ENCODE results near the gene SMARCD1.

SMARCD1 gene

DNA sequence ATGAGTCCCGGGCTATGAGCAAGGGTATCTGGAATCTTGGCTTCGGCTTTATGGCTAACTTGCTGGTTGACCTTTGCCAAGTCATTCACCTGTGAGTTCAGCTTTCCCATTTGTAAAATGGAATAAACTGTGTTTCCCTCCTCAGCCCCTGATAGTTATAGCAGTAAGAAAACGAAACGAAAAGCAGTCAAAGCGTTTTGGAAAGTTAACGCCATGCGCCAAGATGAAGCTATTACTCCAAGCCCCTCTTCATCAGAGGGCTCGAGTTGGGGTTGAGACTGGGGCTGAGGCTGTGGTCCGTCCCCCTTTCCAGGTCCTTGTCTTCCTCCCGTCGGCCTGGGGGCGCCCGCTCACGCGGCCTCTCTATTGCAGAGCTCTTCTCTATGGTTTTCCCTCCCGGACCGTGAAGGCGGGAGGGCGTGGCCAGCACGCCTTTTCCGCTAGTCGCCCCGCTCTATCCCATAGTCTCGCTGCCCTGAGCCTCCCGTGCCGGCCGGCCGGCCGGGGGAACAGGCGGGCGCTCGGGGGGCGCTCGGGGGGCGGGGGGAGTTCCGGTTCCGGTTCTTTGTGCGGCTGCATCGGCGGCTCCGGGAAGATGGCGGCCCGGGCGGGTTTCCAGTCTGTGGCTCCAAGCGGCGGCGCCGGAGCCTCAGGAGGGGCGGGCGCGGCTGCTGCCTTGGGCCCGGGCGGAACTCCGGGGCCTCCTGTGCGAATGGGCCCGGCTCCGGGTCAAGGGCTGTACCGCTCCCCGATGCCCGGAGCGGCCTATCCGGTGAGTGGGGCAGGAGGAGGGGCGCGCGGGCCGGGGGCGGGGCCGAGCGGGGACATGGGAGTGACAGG lies at the start of gene SMARCD1:
TSS of gene SMARCD1 (plus strand) at position 568 of the 840 bp plus-strand sequence. CDS start at position 596, 28 bp downstream.
- peak; percentile 96 for DNase-seq (ENCODE audit: insufficient read length, low spot score)
- FAIRE-seq, result peak; percentile 90

DNA sequence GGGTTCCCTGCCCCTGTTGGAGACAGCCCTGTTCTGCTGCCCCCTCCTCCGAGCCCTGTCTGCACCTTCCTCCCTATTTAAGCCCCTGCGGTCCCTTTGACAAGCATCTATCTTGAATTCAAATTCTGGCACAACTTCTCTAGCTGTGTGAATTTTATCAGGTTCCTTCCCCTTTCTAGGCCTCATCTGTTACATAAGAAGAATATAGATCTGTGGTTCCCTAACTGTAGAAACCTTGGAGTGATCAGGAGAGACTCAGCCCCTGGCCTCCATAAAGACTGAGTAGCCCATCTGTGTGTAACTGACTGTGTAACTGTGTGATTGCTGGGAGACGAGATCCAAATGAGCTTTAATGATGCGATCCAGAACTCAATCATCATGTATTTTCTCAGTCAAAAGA lies 46.8 kb upstream of the SMARCD1 start:
- no peak for FAIRE-seq
- DNase-seq (ENCODE audit: insufficient read length, low spot score), result no peak

DNA sequence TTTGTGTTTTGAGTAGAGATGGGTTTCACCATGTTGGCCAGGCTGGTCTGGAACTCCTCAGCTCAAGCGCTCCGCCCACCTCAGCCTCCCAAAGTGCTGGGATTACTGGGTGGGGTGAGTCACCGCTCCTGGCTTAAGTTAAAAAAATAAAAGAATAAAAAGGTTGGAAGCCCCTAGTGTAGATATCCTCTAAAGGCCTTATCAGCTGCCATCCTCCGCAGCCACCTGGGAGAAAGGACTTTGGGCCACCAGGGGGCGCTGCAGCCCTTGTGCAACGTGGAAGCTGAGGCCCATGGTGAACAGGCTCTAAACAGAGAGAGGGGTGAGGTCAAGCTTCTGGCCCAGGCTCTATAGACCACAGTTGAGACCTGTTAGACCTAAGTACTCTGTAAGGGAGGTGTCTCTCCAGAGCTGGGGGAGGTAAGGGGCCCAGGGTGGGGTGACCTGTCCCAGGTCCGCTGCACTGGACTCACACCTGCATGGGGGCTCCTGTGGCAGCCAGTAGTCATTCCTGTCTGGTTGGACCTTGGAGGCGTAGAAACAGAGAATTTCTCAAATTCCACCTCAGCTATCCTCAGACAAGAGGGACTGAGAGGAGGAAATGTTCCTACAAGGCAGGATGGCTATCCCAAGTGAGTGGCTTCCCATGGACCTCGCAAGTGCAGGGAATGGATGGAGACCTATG lies 45.8 kb upstream of the SMARCD1 start:
- DNase-seq (ENCODE audit: insufficient read length, low spot score) (peak; percentile 77), FAIRE-seq (peak; percentile 60)

DNA sequence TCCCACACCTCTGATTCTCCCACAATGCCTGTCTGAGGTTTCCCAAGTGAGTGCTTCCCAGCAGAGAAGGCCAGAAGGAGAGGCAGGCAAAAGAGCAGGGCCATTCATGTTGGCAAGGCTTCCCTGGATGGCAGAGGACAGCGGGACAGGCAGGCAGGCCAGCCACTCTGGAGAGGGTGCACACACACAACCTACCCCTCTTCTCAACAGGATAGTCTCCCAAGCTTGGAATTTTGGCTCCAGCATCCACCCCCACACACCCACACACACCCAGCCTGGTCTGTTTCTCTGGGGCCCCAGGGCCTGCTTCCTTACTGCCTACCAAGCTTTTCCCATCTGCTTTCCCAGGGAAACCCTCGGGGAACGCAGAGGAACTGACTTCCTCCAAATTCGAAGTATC lies 44.5 kb upstream of the SMARCD1 start:
- DNase-seq (ENCODE audit: insufficient read length, low spot score) (no peak), FAIRE-seq (no peak)

DNA sequence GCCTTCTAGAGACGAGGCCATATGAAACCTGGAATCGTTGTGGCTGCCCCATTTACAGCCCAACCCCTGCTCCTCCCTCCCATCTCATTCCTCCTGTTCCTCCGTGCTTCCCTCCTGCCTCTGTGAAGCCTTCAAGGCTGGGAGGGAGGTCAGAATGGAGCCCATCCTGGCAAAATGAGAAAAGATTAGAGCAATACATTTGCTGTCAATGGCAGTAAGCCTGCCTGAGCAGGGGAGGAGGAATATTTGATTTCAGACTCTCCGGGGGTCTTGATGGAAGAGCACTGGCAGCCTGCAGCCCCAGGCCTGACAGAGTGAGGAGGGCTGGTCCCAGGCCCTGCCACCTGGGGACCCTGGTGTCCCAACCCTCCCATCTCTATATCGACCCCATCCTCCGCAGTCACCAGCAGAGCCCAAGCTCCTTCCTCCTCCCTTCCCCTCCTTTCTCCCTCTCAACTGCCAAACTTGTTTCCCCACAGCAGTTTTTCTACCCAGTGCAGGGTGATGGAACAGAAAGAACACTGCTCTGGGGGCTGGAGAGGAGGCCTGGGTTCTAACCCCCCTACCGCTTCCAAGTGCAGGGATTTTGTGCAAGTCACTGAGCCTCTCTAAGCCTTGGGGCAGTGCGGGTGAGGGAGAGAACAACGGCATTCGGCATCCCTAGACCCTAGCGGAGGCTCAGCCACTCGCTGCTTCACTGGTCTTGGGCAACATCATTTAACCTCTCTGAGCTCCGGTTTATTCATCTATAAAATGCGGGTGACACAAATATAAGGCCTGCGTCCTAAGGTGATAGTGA lies 43.9 kb upstream of the SMARCD1 start:
- DNase-seq (ENCODE audit: insufficient read length, low spot score) (no peak), FAIRE-seq (no peak)

DNA sequence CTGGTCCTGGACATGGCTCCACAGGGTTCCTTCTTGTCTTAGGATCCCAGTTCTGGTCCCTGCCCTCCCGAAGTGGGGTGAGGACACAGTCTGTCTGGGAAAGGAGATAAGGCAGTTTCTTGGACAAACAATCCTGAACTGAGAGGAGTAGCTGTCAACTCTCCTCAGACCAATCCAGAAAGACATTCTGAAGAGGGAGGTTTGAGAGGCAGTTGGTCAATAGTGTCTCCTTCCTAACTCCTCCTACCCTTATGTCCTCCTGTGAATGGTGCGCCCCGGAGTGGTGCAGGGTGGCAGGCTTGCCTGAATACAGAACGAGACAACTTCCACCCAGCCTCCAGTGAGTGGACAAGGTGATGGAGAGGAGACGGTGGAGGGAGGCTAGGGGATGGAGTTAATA lies 43.2 kb upstream of the SMARCD1 start:
- DNase-seq (ENCODE audit: insufficient read length, low spot score), result no peak
- FAIRE-seq, result no peak

DNA sequence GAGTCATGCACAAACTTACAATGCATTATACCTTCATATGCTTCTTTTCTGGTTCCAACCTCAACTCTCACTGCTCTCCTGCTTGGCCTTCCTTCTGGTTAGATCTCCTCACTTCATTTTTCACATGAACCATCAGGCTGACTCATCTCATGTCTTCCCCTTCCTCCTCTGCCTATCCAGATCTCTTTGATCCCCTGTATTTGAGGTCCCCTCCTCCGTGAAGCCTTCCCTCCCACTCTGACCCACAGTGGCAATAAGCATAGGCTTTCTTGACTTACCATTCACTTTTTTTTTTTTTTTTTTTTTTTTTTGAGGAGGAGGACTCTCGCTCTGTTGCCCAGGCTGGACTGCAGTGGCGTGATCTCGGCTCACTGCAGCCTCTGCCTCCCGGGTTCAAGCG lies 42.4 kb upstream of the SMARCD1 start:
- FAIRE-seq, result no peak
- no peak for DNase-seq (ENCODE audit: insufficient read length, low spot score)

DNA sequence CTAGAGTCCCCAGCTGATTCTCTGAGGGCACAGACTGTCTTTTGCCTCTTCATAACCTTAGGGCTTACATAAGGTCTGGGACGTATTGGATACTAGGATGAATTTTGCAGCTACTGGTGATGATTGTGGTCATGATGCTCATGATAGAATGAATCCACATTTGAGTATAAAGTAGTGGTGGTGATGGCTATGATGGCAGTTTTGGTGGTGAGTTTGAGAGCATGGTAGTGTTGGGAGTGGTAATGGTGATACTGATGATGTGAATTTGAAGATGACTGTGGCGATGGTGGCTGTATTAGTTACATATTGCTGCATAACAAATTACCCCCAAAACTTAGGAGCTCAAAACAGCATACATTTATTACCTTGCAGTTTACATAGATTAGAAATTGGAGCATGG lies 41.8 kb upstream of the SMARCD1 start:
- FAIRE-seq (no peak), DNase-seq (ENCODE audit: insufficient read length, low spot score) (no peak)

DNA sequence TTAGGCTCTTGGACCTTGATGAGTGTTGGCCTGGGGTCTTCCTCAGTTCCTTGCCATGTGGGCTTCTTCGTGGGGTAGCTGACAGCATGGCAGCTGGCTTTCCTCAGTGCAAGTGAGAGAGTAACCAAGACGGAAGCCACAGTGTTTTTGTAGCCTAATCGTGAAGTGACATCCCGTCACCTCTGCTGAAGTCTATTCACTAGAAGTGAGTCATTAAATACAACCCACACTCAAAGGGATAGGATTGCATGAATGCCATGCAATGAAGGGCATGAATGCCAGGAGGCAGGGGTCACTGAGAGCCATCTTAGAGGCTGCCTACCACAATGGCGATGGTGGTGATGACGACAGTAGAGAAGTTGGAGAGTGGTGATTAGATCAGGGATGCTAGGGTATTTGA lies 41.3 kb upstream of the SMARCD1 start:
- FAIRE-seq (no peak), DNase-seq (ENCODE audit: insufficient read length, low spot score) (no peak)

DNA sequence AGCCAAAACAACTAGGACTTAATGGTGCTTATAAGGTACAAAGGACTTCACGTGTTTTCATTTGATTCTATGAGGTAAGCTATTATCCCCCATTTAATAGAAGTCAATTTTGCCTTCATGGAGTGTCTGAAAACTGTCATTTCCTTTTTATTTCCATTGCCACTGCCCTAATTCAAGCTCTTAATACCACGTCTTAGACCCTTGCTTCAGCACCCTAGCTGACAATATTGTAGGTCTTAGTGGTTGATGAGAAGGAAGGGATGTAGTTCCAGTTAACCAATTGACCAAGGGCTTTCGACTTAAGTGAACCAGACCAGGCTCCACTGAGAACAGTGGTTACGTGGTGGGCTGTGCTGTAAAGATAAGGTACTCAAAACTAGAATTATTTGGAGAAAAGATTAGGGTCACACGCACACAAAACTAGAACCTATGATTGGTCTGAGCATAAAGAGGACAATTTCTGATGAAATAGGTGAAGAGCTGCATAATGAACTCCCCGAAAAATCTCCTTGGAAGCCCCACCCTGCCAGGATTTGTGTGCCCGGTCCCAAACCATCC lies 37.4 kb upstream of the SMARCD1 start:
- FAIRE-seq (no peak), DNase-seq (ENCODE audit: insufficient read length, low spot score) (no peak)

DNA sequence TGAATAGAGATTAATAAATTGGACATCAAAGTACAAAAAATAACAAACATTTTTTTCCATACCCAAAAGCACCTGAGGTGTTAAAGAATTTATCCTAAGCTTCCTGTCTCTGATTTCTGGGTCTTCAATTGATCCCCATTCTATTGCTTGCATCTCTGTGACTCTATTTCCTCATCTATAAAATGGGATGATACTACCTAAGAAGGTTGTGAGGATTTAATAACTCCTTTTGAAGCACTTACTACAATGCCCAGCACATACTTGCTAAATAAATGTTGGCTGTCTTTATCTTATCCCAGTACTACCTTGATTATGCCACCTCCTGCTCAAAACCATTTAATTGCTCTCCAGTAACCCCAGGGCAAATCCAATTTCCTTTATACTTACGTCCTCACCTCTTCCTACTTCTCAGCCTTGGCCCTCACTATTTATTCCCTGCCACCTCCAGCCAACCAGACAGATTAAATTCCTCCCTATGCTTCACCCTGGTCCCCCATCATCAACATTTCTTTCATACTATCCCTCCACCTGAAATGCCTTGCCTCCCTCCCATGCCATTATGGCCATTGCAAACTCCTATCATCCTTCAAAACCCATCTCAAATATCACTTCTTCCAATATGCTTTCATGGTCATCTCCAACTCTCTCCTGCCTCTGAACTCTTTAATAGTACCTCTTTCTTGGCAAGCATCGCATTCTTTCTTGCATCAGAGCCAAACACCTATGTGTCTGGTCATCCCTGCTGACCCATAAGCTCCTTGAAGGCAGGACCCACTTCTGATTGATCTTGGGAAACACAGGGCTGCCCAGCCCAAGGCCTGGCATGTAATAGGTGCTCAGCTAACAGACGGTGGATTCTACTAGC lies 35.7 kb upstream of the SMARCD1 start:
- no peak for FAIRE-seq
- no peak for DNase-seq (ENCODE audit: insufficient read length, low spot score)

DNA sequence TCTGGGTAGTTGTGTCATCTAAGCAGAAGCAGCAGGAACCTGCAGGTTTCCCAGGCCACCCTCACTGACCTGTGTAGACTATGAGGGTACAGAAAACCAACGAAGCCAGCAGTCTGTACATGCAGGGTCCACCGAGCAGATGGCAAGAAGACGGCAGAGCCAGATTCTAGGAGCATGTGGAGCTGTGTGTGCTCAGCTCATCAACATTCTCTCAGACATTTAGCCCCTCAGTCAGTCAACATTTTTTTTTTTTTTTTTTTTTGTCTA lies 35.1 kb upstream of the SMARCD1 start:
- DNase-seq (ENCODE audit: insufficient read length, low spot score) (no peak), FAIRE-seq (no peak)

DNA sequence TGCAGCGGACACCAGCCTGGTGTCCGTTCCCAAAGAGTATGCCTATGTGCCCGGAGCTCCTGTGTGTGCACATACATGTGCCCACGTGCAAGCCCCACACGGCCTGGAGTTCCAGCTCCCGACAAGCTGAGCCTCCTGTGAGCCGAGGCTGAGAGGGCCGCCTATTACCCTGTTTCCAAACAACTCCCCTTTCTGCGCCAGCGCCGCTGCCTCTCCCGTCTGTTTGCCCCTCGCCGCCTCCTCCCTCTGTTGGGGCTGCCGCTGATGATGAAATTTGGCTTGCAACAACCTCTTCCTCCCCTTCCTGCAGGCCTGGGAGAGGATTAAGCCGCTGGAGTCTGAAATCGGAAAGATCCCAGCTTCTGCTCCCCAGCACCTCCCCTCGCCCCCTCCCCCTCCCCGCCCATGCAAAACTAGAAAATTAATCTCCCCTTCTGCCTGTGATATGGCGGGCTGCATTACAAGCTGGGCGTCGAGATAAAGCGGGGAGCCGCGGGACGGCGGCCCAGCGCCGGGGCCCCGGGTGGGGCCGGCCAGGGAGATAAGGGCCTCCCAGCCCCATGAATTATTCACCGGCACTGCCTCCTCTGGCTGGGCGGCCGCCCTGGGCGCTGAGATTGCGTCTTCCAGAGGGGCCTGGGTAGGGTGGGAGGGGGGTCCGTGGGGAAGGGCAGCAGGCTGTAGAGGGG lies 34.6 kb upstream of the SMARCD1 start:
- FAIRE-seq, result no peak

DNA sequence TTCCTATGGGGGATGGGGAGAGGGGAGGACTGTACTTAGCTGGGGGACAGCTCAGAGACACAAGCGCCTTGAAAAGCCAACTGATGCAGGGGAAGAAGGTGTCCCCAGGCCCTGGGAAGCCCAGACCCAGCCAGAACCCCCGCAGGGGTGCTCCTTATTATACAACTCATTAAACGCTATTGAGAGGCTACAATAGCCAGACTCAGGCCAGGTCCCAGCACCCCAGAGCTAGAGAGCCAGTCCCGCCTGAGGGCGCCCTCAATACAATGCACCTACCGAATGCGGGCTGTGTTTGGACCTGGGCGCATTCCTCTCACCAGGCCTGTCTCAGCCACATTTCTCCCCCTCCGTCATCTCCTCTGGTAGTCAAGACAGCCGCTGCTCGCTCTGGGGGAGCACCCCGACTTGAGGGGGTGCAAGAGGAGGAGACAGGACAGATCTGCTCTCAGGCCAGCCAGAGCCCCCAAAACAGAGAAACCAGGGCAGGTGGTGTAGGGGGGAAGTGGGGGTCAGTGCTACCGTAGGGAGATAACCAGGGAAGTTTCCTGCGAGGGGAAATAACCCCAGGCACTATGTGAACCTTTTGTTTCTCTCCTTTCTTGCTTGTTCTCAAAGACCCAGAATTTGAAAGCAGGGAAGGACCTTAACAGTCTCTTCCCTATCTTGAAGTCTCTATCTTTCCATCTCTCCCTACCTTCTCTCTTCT lies 33.9 kb upstream of the SMARCD1 start:
- FAIRE-seq (no peak), DNase-seq (ENCODE audit: insufficient read length, low spot score) (no peak)

More for the DNA sequence above, 34.6 kb upstream of the SMARCD1 start:
- DNase-seq (ENCODE audit: insufficient read length, low spot score), result no peak

DNA sequence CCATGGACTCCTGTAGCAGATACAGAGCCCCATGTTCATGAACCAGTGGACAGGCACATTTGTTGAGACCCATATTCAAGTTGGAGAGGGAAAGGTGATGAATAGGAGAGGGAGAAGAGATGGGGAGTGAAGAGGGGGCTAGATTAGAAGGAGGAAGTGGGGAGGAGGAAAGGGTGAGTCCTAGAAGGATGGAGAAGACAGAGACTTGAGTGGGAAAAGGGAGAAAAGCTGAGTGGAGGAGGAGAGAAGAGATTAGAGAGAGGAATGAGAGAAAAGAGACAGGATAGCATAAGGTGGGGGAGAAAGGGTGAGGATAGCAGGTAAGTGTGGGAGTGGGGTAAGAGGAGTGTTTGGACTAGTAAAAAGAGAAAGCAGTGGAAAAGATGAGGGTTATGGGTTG lies 32.6 kb upstream of the SMARCD1 start:
- no peak for FAIRE-seq
- DNase-seq (ENCODE audit: insufficient read length, low spot score), result no peak

DNA sequence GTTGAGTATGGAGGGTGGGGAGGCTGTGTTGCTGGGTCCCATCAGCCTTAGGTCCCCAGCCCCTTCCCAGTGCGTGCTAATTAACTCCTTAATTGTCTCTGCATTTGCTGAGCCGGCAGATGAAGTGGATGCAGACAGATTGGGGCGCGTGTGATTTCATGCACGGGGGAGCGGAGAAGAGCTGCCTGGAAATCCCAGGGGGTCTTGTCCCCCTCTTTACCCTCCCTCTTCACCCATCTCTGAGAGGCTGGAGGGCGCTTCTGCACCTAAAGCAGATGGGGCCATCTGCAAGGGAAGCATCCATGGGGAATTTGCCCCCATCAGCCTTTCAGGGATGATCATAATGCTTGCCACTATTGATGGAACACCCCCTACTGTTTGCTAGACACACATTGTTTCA lies 32.2 kb upstream of the SMARCD1 start:
- FAIRE-seq (no peak), DNase-seq (ENCODE audit: insufficient read length, low spot score) (no peak)

DNA sequence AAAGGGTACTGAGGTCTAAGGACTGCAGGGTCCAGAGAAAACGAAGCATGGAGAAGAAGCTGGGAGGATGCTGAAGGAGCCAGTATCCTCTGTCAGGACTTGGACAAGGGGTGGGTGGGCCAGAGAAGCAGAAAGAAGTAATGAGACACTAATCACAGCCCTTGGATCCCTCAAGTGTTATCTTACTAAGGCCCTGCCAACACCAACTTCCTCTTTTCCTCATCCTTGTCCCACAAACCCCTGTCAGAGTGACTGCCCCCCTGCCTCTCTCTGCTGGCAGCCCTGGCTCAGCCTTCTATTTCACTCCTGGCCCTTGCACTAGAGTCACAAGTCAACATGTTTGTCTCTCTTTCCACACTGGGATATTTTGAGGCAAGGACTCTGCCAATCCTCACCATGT lies 31.6 kb upstream of the SMARCD1 start:
- no peak for DNase-seq (ENCODE audit: insufficient read length, low spot score)
- no peak for FAIRE-seq

DNA sequence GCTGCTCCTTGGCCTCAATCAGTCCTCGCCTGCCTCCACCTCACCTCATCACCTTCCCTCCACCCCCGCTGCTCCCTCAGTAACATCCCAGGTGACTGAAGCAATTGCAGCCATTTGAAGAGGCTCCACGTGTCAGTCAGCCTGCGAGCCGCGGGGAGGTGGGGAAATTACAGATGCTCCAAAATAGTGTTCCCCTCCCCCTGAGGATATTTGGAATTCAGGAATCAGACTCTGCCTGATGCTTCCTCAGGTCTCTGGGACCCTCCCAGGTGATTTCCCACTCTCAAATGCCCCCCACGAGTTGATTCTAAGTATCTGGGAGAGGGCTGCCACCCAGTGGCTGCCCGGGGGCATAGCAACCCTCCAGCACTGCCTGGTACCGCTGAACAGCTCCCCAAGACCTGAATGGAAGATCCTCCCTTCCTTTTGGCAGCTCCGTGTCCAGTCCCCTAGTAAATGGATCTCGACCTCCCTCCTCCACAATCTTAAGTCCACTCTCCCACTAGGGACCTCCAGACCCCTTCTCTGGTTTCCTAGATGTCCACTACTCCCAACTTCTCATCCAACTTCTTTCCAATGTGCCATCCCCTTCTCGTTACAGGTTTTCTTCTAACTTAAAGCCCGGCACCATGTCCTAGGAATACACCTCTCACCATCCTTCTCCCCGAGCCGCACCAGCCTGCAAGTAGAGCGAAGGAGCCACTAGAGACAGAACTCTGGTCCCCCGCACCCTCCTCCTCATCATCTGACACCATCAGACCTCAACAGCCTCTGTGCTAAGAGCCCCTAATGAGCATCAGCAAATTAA lies 29.1 kb upstream of the SMARCD1 start:
- DNase-seq (ENCODE audit: insufficient read length, low spot score) (peak; percentile 90), FAIRE-seq (peak; percentile 87)

DNA sequence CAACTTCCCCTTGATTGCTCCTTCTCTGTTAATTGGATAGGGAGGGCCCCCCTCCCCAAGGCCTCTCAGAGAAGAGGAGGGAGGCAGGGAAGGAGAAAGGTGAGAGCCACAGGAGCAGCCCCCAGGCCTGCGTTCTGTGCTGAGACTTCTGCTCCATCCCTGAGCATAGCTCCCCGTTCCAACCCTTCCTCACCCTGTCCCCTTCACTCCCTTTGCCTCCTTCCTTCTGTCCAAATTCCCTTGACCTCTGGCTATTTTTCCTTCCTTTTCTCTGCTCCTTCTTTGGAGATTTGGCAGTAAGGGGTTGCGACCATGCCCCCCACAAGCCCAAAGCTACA lies 28.5 kb upstream of the SMARCD1 start:
- DNase-seq (ENCODE audit: insufficient read length, low spot score) (no peak), FAIRE-seq (no peak)

Measured in GM19239 (cell line).